Measurements from ENCODE around the gene PAK4.

GRCh38 chr19:39172700-39173501 is 47.3 kb downstream of the PAK4 start:
- TF ChIP-seq CTCF (IDR thresholded peaks at IDR 0.05; ENCODE audit: low read depth, low read length) (no peak), MAX (IDR thresholded peaks at IDR 0.05; ENCODE audit: low read depth, low read length) (no peak)

Measured in NB4 (cell line).